ENCODE measurements around the gene SDHB. TPM values are rescaled to one million over a fixed set of nuclear protein-coding genes. Genes with fewer than 3 reads are reported as not detected.
A peak's percentile ranks its signal among the peaks of the same experiment; 100 is the strongest.

SDHB gene
- total RNA-seq, 1 experiment from 2014 or later = 178 TPM

DNA sequence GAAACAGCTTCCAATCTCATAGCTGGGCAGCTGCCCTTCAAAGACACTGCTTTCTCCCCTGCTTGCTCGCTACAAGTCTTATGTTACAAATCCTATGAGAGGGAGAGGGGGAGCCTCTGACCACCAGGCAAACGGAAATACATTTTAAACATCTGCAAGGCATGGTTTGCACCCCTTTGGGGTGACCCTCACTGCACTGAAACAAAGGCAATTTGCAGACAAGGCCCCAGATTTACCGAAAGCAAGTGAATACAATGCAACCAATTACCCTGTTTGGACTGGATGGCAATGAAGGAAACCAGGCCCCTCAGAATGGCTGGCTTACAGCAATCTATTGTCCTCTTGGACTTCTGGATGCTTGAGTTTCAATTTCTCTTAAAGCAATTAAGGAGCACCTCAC lies 30.3 kb downstream of the SDHB start:
- in situ Hi-C loops (cut with HindIII; ENCODE audit: low pct_unique_long_range_greater_than_20kb, low sequenced_read_pairs) = no loop called here
- no peak for DNase-seq (ENCODE audit: low read depth)

DNA sequence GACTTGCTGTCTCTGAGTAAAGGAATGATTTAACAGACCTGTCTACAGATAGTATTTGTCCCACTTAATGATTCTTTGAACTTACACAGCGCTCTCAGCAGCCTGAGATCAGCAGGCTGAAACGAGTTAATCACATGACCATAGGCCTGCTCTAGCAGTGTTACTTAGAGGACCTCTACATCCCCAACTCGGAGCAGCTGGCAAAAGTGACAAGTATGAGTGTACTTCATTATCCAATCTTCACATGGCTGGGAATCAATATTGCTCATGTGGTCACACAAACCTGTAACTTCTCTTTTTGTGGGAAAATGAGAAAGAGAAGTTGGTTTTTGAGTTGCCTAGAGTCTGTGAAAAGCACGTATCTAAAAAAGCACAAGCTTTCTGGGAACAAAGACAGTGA lies 30.7 kb downstream of the SDHB start:
- DNase-seq (ENCODE audit: low read depth) = no peak
- in situ Hi-C loops (cut with HindIII; ENCODE audit: low pct_unique_long_range_greater_than_20kb, low sequenced_read_pairs) = no loop called here

DNA sequence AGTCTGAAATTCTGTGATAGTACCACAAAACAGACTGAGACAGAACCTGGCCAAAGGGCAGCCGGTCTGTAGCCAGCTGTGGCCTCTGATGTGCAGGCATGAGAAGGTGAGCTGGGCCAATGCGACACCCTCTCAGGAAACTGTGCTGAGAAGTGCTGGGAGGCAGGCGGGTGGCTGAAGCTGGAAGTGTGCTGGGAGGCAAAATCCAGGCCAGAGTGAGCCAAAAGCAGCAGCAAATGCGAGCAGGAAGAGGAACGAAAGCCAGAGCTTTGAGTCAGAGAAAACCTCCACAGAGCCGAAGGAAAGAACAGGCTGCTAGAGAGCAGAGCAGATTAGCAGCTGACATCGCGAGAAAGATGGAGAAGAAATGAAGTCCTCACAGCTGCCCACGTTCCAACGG lies 31.9 kb downstream of the SDHB start:
- DNase-seq (ENCODE audit: low read depth) = no peak
- in situ Hi-C loops (cut with HindIII; ENCODE audit: low pct_unique_long_range_greater_than_20kb, low sequenced_read_pairs) = no loop called here

- in situ Hi-C loops (cut with HindIII; ENCODE audit: low pct_unique_long_range_greater_than_20kb, low sequenced_read_pairs) = no loop called here
- DNase-seq (ENCODE audit: low read depth) = no peak
Measured at GRCh38 chr1:17020502-17020901, 33.3 kb downstream of the SDHB start.

GRCh38 chr1:17018849-17019248 lies 35.0 kb downstream of the SDHB start:
- in situ Hi-C loops (cut with HindIII; ENCODE audit: low pct_unique_long_range_greater_than_20kb, low sequenced_read_pairs) = no loop called here

DNA sequence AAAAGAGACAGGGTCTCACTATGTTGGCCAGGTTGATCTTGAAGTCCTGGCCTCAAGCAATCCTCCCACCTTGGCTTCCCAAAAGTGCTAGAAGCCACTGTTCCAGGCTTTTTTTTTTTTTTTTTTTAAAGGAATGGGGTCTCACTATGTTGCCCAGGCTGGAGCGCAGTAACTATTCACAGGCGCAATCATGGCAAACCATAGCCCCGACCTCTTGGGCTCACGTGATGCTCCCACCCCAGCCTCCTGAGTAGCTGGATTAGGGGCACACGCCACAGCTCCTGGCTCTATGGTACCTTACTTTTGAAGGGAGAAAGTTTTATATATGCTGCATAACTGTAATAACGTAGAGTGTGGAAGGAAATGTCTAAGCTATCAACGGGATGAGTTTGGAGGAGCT lies 36.4 kb downstream of the SDHB start:
- in situ Hi-C loops (cut with HindIII; ENCODE audit: low pct_unique_long_range_greater_than_20kb, low sequenced_read_pairs) = no loop called here
- DNase-seq (ENCODE audit: low read depth) = no peak

More at GRCh38 chr1:17018849-17019248, 35.0 kb downstream of the SDHB start:
- no peak for DNase-seq (ENCODE audit: low read depth)

- DNase-seq (ENCODE audit: low read depth) = peak; percentile 41
- in situ Hi-C loops (cut with HindIII; ENCODE audit: low pct_unique_long_range_greater_than_20kb, low sequenced_read_pairs) = no loop called here
Measured at GRCh38 chr1:17016317-17016661, 37.5 kb downstream of the SDHB start.

DNA sequence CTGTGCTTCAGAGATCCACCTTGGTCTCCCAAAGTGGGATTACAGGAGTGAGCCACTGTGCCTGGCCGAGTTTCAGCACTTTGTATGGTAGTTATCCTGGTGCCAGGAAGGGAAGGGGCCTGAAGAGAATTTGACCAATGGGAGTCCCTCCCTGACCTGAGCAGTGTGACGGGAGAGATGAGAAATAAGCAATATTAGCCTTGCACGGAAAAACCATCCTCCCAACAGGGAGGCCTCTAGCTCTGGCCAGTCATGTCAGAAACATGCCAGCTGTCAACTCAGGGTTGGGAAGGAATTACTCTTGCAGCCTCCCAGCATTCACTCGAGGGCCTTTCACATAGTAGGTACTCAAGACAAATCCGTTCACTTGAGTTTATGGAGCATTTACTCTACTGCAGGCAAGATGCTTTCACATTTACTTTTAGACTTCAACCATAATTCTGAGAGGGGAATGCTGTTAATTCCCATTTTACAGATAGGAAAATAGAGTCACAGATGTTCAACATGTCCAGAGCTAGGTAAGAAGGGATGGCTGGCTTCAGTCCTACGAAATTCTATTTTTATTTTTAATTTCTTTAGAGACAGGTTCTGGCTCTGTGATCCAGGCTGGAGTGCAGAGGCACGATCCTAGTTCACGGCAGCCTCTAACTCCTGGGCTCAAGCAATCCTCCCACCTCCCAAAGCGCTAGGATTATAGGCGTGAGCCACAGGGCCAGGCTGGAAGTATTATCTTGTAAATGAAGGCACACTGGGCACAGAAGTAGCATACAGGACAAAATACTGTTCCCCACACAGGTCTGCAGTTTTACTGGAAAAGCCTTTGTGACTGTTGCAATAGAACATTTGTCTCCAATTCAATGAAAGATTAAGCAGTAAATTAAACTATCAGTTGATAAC lies 38.9 kb downstream of the SDHB start:
- in situ Hi-C loops (cut with HindIII; ENCODE audit: low pct_unique_long_range_greater_than_20kb, low sequenced_read_pairs) = no loop called here
- DNase-seq (ENCODE audit: low read depth) = no peak

- no peak for DNase-seq (ENCODE audit: low read depth)
Measured at GRCh38 chr1:17013491-17014320, 40.1 kb downstream of the SDHB start.

DNA sequence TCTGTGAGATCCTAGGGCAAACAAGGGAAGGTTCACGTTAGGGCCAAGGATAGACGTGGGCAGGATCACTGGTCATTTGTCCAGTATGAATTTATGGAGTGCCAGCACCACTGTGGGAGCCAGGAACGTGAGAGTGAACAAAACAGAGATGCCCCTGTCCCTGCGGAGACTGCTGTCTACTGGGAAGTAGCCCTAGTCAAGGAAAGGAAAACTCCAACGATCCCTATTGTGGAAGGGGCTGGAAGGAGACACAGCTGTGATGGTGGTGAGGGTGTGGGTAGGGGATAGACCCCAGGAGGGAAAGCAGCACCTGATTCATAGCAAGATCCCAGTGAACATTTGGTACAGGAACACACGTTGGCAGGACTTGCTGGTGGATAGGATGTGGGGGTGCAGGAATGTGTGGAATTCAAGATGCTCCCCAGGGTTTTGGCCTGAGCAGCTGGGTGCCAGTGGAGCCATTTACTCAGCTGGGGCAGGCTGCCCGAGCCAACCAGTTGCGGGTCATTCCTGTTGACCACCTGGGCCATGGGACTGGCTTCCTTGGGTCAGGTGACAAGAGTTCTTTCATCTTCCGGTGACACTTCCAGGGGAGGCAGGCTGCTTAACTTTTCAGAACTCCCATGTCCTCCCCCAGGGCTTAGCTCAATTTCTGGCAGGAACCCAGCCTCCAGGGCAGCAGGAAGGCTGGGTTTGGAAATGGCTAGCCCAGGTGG lies 40.9 kb downstream of the SDHB start:
- in situ Hi-C loops (cut with HindIII; ENCODE audit: low pct_unique_long_range_greater_than_20kb, low sequenced_read_pairs) = no loop called here
- no peak for DNase-seq (ENCODE audit: low read depth)

More at GRCh38 chr1:17013491-17014320, 40.1 kb downstream of the SDHB start:
- in situ Hi-C loops (cut with HindIII; ENCODE audit: low pct_unique_long_range_greater_than_20kb, low sequenced_read_pairs) = no loop called here

- in situ Hi-C loops (cut with HindIII; ENCODE audit: low pct_unique_long_range_greater_than_20kb, low sequenced_read_pairs) = no loop called here
- peak; percentile 76 for DNase-seq (ENCODE audit: low read depth)
Measured at GRCh38 chr1:17011439-17012307, 42.2 kb downstream of the SDHB start, which contains the start of gene ATP13A2. TSS of gene ATP13A2 (minus strand) at chr1:17011928. CDS start at chr1:17011738, 190 bp downstream.

DNA sequence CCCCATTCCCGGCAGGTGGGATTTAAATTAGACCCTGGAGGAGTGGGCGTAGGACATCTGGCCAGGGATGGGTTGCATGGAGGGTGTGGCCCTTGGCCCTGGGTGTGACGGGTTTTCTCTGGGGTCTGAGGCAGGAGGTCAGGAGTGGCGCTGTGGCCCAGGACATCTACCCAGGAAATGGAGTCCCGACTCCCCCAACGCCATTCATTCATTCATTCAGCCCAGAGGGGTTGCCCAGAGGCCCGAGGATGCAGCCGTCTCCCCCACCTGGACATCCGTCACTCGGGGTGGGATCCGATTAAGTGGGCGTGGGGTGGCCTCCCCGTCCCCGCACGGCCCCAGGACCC lies 42.8 kb downstream of the SDHB start:
- DNase-seq (ENCODE audit: low read depth) = no peak
- in situ Hi-C loops (cut with HindIII; ENCODE audit: low pct_unique_long_range_greater_than_20kb, low sequenced_read_pairs) = no loop called here

GRCh38 chr1:17009706-17010105 lies 44.1 kb downstream of the SDHB start:
- in situ Hi-C loops (cut with HindIII; ENCODE audit: low pct_unique_long_range_greater_than_20kb, low sequenced_read_pairs) = no loop called here

DNA sequence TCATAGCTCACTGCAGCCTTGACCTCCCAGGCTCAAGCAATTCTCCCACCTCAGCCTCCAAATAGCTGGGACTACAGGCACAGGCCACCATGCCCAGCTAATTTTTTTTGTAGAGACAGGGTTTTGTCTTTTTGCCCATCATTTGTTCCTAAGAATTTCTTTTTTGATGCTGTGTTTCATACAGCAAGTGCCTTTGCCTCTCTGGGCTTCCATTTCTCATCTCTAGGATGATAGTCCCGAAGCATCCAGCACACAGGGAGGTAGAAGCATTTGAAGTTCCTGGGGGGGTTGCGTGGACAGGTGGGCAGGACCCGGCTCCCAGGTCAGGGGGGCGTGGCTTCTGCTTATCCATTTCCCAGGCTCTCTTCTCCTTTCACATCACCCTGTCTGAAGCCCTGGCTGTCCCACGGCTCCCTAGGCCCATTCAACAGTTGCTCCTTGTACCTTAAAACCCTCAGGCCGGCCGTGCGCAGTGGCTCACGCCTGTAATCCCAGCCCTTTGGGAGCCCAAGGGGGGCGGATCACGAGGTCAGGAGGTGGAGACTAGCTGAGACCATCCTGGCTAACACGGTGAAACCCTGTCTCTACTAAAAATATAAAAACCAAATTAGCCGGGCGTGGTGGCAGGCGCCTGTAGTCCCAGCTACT lies 45.5 kb downstream of the SDHB start:
- in situ Hi-C loops (cut with HindIII; ENCODE audit: low pct_unique_long_range_greater_than_20kb, low sequenced_read_pairs) = no loop called here
- no peak for DNase-seq (ENCODE audit: low read depth)

More at GRCh38 chr1:17009706-17010105, 44.1 kb downstream of the SDHB start:
- no peak for DNase-seq (ENCODE audit: low read depth)

- in situ Hi-C loops (cut with HindIII; ENCODE audit: low pct_unique_long_range_greater_than_20kb, low sequenced_read_pairs) = no loop called here
- no peak for DNase-seq (ENCODE audit: low read depth)
Measured at GRCh38 chr1:17007121-17007520, 46.7 kb downstream of the SDHB start.

DNA sequence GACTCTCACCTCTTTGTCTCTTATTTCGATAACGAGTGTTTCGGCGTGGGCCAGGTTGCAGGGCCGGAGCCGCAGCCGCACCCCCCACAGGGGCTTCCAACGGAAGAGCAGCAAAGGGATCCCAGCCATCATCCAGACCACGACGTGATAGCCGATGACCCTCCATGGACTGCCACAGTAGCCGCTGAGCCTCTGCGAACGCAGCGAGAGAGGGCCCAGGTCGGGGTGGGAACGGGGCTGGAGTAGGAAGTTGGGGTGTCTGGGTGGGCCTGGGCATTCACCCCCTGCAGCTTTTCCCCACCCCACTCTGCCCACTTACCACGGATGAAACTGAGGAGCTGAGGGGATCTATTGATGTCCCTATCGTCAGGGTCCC lies 48.5 kb downstream of the SDHB start:
- DNase-seq (ENCODE audit: low read depth) = no peak
- in situ Hi-C loops (cut with HindIII; ENCODE audit: low pct_unique_long_range_greater_than_20kb, low sequenced_read_pairs) = no loop called here
